ENCODE results near the gene C11orf65.

Gene C11orf65

DNA sequence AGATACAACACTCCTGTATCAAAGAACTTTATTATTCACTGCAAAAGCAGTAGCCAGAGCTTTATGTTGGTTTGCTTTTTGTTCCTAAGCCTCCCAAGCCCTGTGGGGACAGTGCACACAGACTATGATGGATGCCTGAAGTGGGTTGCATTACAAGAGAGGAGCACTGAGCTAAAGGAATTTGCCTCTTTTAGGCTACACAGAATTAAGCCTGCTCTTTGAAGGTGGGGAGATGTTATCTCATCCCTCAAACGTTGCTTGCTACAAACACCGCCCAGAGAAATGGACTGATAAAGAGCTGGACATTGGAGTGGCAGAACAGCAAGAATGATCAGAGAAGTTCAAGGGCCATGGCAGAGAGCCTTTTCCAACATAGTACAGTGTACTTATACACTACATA, 33.4 kb upstream of the C11orf65 start:
- DNase-seq (ENCODE audit: extremely low spot score), result no peak
- ChIA-PET CTCF (interaction anchor here (1.0 kb wide), 1 partner anchor 41 kb away, joined by 3 read pairs; no protein-coding TSS in a partner anchor), POLR2A (no interaction called here)
- TF ChIP-seq, protein P1, sequence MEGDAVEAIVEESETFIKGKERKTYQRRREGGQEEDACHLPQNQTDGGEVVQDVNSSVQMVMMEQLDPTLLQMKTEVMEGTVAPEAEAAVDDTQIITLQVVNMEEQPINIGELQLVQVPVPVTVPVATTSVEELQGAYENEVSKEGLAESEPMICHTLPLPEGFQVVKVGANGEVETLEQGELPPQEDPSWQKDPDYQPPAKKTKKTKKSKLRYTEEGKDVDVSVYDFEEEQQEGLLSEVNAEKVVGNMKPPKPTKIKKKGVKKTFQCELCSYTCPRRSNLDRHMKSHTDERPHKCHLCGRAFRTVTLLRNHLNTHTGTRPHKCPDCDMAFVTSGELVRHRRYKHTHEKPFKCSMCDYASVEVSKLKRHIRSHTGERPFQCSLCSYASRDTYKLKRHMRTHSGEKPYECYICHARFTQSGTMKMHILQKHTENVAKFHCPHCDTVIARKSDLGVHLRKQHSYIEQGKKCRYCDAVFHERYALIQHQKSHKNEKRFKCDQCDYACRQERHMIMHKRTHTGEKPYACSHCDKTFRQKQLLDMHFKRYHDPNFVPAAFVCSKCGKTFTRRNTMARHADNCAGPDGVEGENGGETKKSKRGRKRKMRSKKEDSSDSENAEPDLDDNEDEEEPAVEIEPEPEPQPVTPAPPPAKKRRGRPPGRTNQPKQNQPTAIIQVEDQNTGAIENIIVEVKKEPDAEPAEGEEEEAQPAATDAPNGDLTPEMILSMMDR (IDR thresholded peaks at IDR 0.05; ENCODE audit: control extremely low read depth, extremely low read depth, low read depth, missing control alignments), result no peak

DNA sequence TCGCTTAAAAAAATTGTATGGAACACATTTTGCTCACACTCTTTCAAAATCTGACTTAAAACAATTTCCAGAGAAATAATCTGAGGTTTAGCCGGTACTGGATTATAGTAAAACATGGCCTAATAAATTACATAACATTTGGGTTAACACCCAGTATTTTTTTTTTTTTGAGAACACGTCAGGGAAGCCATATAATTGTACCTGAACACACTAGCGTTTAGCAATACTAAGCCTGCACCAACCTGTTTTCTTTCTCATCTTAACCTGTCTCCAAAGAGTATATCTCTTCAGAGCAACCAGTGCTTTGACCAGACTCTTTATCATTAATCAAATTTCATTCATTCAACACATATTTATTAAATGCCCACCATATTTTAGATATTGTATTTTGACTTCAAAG, 32.8 kb upstream of the C11orf65 start:
- TF ChIP-seq, protein P1 (IDR thresholded peaks at IDR 0.05; ENCODE audit: control extremely low read depth, extremely low read depth, low read depth, missing control alignments), result no peak
- ChIA-PET POLR2A (no interaction called here), CTCF (no interaction called here)
- DNase-seq (ENCODE audit: extremely low spot score), result no peak

- CTCF ChIA-PET, result no interaction called here
- no peak for DNase-seq (ENCODE audit: extremely low spot score)
Measured at GRCh38 chr11:108498816-108499408, 31.6 kb upstream of the C11orf65 start.

GRCh38 chr11:108498046-108498815, 30.9 kb upstream of the C11orf65 start, which contains the start of gene POGLUT3:
Gene POGLUT3 (minus strand): TSS chr11:108498384. CDS start chr11:108498366, 18 bp downstream.
- POLR2A ChIA-PET, result interaction anchor here (0.6 kb wide), 1 partner anchor 117 kb away, joined by 3 read pairs; no protein-coding TSS in a partner anchor
- TF ChIP-seq, protein P1 (IDR thresholded peaks at IDR 0.05; ENCODE audit: control extremely low read depth, extremely low read depth, low read depth, missing control alignments), result no peak
- CTCF ChIA-PET, result interaction anchor here (0.6 kb wide), 1 partner anchor 489 kb away, joined by 3 read pairs; the partner anchor contains the start of gene CUL5
- peak; percentile 76 for DNase-seq (ENCODE audit: extremely low spot score)

More at GRCh38 chr11:108498816-108499408, 31.6 kb upstream of the C11orf65 start:
- POLR2A ChIA-PET, result interaction anchor here (0.6 kb wide), 1 partner anchor 116 kb away, joined by 3 read pairs; no protein-coding TSS in a partner anchor
- TF ChIP-seq, protein P1 (IDR thresholded peaks at IDR 0.05; ENCODE audit: control extremely low read depth, extremely low read depth, low read depth, missing control alignments), result no peak

- peak; percentile 69 for DNase-seq (ENCODE audit: extremely low spot score)
- CTCF ChIA-PET, result interaction anchor here (0.6 to 5.2 kb wide), 2 partner anchors 15 to 488 kb away, joined by 3 to 19 read pairs; partner anchors contain the start of gene CUL5
- TF ChIP-seq, protein P1 (IDR thresholded peaks at IDR 0.05; ENCODE audit: control extremely low read depth, extremely low read depth, low read depth, missing control alignments), result no peak
- POLR2A ChIA-PET, result no interaction called here
Measured at GRCh38 chr11:108497317-108498045, 30.2 kb upstream of the C11orf65 start.

DNA sequence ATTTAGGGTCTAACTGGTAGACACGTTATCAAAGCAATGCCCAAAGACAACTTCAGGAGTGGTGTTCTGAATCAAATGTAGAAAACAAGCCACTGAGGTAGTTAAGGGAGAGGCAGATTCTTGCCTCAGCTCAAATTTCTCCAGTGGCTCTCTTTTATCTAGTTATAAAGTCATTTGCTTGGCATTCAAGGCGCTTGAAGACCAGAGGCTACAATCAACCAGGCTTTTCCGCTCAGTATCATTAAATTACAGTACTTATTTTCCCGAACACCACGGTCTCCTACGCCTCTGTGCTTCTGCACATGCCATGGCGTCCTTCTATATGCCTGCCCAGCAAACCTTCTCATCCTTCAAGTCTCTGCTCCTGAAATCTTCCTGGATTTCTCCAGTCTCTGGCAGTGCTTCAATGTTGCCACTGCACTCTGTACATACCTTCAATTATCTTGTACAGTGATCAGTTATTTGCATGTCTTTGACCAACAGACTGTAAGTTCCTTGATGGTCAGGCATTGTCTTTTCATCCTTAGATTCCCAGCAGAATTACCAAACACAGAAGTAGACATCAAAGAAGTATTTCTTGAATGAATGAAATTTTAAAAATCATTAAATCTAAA, 29.4 kb upstream of the C11orf65 start:
- TF ChIP-seq, protein P1 (IDR thresholded peaks at IDR 0.05; ENCODE audit: control extremely low read depth, extremely low read depth, low read depth, missing control alignments), result no peak
- ChIA-PET POLR2A (no interaction called here), CTCF (interaction anchor here (1.0 to 5.2 kb wide), 2 partner anchors 14 to 23 kb away, joined by 3 to 19 read pairs; no protein-coding TSS in a partner anchor)
- no peak for DNase-seq (ENCODE audit: extremely low spot score)
